ENCODE measurements around the gene HOXB13.

Gene HOXB13

DNA sequence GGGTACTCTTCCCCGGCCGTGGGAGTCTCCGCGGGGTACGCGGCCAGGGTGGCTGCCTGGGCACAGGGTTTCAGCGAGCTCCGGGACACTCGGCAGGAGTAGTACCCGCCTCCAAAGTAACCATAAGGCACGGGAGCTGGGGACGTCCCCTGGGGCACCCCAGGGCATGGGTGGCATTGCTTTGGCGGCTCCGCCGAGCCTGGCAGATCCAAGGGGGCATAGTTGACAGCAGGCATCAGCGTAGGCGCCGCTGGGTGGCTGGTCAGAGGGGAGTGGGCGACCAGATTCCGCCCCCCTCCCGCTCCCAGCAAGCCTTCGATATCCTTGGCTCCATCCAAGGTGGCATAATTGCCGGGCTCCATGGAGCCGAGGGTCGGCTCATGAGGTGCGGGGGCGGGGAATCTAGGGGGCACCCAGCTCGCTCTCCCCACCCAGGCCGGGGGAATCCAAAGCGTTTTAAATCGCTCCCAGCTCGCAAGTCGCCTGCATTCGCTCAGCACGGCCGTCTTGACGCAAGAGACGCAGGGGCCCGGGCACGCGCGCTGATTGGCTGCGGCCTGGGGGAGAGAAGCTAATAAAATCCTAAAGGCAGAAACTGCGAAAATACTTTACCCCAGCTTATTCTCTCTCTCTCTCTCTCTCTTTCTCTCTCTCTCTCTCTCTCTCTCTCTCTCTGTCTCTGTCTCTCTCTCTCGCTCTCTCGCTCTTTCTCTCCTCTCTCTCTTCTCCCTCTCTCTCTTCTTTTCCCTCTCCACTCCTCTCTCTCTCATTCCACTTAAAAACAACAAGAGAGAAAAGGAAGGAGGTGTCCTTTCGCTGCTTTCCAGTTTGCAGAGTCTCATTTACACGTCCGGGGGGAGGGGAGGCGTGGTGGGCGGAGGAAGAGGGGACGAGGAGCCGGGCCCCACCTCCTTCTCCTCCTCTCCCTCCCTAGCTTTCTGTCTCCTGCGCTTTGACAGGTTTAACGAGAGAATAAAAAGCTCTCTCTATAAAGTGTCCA lies at the start of gene HOXB13:
TSS of gene HOXB13 (minus strand) at position 519 of the 1,000 bp plus-strand sequence. CDS start at position 362, 157 bp downstream.
- peak; percentile 60 for DNase-seq (ENCODE audit: low read depth)

DNA sequence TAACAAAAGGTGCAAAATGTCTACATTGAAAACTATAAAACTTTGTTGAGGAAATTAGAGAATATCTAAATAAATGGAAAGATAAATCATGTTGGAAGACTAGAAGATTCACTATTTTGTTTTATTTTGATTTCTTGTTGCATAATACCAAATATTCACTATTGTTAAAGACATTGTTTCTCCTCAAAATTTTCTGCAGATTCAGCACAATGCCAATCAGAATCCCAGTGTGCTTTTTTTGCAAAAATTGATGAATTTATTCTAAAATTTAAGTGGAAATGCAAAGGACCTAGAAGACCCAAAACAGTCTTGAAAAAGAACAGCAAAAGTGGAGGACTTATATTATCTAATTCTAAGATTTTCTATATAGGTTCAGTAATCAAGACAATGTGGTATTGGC lies 48.1 kb upstream of the HOXB13 start:
- no peak for DNase-seq (ENCODE audit: low read depth)

DNA sequence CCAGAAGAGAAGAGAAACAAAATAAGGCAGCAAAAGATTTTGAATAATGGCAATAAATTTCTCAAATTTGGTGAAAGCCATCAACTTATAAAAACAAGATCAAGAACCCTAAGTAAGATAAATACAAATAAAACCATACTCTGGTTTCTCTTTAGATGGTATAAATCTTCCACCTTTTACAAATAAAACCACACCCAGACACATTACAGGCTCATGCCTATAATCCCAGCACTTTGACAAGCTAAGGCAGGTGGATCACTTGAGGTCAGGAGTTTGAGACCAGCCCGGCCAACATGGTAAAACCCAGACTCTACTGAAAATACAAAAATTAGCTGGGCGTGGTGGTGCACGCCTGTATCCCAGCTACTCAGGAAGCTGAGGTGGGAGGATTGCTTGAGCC lies 44.7 kb upstream of the HOXB13 start:
- no peak for DNase-seq (ENCODE audit: low read depth)

DNA sequence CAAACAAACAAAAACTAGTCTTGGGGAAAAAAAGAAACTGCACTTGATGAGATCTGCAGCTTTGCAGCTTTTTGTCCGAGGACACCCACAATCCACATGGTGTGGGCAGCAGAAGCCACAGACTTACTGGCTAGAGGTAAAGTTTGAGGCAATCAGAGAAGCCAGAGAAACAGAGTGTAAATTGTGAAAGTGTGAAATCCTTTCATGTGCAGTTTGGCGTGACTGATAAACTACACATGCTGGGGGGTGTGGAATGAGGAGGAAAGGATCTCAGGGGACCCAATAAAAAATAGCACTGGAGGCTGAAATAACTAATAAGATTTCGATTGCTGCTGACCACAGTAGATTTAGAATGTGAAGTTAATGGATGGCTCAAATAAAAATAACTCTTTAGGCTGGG lies 42.4 kb upstream of the HOXB13 start:
- DNase-seq (ENCODE audit: low read depth), result no peak

DNA sequence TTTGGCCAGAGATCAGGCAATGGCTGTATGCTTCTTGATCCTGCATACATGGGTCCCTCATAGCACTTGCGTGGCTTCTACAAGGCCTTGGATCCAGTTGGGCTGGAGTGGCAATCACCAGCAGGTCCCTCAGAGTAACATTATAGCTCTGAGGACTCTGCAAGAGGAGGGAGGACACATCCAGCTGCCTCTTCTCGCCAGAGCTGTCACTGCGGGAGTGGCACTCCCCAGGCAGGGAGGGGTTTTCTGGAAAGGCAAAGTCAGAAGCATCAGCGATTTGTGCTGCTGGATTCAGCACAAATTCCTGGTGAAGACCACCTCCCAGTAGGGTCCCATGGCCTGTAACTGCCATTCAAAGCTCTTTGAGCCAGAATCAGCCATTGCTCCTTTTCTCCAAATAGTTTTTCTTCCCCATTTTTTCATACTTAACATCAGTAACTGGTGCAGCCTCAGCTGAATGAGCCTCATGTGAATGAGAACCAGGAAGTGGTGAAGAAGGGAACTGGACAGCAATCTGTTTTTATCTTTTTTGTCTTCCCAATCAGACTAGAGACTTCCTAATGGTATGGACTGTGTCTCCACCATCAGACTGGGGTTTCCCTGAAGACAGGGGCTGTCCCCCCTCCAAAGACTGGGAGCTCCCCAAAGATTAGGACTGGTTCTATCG lies 40.6 kb upstream of the HOXB13 start:
- DNase-seq (ENCODE audit: low read depth), result no peak

DNA sequence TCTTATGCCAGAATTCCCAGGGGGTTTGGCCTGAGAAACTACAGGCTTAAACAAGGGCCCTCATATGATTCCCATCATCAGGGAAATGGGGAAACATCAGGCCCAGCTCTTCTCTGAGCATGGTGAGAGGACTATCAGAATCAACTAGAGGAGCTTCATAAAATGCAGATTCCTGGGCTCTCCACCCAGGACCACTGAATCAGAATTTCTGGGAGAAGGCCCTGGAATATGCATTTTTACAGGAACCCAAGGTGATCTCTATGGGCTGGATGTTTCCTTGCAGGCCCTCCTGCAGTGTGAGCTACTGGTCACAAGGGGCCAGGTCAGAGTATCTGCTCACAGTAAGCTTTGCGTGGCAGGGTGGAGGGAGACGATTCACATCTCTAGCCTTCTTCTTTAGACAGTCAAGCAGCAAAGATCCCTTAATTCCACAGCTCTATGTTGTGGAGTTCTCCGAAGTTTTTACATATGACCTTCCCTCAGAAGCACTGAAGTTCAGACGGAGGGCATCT lies 38.8 kb upstream of the HOXB13 start:
- DNase-seq (ENCODE audit: low read depth), result no peak

DNA sequence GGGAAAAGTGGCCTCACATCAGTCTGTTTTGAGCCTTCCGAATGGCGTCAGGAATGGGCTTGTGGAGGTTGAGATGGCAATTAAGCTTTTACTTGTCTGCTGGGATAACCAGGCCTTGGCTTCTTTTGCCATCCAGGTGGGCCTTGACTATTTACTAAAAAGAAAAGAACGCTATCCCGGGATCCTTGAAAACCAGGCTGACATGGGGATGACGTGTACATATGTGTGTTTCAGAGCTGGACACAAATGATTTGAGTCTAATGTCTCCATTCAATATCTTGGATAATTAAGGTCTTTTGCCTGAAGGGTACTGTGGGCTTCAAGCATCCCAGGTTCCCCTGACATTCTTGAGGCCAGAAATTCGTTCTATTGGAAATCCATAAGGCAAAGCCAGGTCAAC lies 32.6 kb upstream of the HOXB13 start:
- no peak for DNase-seq (ENCODE audit: low read depth)

DNA sequence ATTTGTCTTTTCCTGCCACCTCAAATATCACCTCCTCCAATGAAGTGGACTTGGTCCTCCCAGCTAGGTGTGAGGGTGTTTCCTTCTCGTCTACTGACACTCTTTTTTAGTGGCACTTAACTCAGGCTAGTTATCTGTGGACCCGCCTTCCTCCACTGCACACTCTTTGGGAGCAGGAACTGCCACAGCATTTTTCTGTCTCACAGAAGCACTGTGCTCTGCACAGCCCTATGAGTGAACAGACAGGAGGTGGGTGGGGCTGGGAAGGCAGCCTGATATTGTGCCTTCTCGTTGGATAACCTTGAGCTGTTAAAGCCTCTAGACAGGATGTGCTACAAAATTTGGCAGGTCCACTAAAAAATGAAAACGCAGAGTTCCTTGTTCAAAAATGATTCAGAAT lies 31.9 kb upstream of the HOXB13 start:
- no peak for DNase-seq (ENCODE audit: low read depth)

DNA sequence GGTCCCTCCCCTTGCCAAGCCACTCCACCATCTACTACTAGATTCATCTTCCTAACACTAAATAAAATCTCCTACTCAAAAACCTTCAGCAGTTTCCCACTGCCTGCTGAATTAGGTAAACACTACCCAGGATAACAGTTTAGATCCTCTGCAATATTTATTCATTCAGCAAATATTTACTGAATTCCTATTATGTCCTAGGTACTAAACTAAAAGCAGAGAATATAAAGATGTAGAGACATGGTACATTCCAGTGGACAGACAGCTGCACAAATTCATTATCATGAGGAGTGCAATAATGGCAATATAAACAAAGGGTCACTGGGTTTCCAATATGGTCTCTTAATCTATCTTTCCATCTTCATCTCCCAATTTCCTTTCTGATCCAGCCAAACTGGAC lies 30.7 kb upstream of the HOXB13 start:
- no peak for DNase-seq (ENCODE audit: low read depth)

DNA sequence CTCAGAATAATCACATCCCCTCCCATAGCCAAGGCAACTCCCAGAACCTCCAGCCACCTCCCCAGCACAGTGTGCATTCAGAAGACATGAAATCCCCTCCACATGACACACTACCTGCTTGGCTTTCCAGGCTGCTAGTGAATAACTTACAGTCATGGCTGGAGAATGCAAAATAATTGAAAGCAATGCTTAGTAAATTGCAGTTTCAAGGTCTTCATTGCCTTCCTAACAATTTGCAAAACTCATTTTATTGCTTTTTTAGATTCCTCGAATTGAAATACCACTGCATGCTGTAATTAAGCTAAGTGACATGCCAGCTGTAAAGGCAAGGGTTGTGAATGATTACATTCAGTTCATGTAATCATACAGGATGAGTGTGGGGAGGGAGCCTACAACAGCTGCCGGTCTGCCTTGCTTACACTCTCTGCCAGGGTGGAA lies 29.0 kb upstream of the HOXB13 start:
- DNase-seq (ENCODE audit: low read depth), result peak; percentile 56

DNA sequence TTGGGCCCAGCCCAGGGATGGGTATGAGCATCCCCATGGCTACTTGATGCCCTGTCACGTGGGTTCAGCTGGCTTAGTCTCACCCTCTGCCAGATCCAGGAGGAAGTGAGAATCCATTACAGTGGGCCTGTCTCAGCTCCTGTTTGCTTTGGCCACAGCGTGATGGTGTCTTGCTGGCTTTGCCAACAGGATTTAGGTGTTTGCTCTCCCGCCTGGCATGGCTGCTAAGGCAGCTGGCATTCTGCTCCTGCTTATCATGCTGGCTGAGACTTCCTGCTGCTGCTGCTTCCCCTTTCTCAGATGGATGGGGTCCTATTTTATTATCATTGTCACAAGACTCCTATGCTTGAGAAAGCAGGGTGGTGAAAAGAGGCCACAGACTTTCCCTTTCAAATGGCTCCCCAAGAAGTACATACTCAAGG lies 28.3 kb upstream of the HOXB13 start:
- no peak for DNase-seq (ENCODE audit: low read depth)

DNA sequence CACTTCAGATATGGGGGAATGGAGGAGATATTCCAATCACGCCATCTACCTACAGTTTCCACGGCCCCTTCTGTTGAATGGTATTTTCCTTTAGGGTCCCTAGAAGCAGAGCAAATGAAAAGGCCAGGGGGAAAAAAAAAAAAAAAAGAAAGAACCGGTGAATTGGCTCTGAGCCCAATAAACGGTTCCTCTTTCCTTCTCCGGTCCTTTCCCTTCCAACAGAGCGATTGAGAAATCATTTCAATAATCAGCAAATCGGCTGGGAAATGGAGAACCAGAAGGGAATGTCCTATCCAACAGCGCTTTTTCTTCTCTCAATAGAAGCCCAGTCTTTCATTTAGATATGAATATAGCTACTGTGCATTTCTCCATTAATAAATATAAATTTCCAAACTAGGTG lies 26.8 kb upstream of the HOXB13 start:
- DNase-seq (ENCODE audit: low read depth), result no peak

DNA sequence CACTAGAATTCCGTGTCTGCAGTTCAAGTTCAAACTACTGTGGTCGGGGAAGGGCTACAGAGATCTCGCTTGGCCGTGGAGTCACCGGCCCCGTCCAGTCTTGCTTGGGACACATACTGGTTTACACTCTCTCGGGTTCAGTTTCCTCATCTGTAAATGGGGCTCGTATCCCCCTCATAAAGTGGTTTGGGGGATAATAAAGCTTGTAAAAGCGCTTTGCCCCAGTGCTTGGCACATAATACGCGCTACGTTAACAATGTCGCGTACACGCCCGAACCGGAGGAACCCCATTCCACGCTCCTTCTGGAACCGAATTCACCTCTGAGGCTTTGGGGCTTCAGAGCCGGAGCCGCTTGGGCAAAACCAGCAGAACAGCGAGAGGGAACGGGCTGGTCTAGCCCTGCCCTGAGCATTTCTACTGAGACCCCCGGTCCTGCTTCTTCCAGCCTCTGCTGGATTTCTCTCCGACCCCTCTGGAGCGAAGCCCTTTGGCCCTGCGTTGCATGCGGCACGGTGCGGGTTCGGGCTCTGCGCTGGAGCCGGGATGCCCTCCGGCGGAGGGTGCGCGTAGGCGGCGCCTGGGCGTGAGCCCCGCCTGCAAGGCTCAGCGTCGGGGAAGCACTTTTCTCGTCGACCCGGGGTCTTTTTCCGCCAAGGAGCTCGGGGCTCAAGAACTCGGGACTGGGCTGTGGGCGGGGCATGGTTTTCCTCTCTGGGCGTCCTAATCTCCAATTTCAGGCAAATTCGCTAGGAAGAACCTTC lies 26.1 kb upstream of the HOXB13 start:
- DNase-seq (ENCODE audit: low read depth), result no peak

DNA sequence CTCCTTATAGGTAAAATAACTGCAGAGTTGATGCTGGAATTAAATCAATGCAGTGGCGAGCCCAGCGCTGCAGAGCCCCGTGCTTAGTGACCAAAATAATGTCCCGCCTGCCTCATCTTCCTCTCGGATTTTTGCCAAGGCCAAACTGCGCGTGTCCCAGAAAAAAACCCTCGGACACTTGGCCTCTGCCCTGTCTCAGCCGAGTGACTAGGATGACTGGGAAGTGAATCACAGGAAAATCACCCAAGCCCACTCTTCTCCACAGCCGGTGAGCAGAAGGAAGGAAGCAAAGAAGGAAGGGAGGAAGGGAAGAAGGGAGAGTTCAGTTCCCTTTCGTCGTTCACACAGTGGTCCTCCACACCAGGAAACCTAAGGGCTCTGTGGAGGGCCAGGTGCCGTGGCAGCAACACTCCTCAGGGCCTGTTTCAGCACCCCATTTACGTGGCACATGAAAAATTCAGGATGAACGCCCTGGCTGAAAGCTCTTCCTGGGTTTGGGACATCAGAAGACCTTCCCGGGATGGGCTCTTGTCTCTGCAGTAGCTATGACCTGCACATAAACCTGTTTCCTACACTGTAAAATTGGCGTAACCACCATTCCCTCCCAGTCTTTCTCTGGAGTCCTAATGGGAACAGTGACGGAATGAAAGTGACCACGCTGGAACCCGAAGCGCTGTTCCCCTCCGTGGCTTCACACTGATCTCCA lies 25.4 kb upstream of the HOXB13 start:
- peak; percentile 48 for DNase-seq (ENCODE audit: low read depth)

DNA sequence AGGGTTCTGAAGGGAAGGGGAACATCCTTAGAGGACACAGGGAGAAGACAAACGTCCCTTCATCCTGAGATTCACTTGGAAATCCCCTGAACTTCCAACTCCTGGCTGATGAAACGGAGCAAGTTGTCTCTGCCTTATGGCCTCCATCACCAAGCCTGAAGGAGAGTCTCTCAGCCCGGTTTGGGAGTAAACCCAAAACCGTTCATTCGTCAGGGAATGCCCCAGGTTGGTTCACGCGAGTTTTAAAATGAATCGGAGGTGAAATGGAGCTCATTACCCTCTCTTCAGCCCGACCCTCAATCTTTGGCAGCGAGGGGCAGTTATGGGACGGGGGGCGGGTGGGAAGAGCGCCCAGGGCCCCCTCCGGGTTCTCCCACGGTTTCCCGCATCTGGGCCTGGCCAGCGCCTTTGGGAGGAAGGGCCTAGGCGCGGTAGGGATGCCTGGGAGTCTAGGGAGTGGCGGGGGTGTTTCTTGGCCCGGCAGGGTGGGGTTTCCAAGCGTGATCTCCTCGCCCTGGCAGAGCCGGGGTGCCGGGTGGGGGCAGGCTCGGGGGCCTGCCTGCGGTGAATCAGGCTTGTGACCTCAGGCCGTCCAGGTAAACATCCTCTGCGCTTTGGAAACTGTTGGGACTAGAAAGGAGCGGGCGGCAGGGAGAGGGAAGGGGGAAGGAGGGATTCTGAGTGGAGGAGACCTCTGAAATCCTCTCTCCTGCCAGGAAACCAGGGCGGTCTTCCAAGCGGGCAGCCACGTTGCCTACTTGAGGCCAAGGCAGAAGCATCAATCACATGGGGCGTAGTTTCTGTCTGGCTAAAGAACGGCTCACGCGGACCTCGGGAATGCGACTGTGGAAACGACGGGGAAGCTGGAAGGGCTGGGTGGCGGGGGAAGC lies 24.1 kb upstream of the HOXB13 start:
- DNase-seq (ENCODE audit: low read depth), result no peak

DNA sequence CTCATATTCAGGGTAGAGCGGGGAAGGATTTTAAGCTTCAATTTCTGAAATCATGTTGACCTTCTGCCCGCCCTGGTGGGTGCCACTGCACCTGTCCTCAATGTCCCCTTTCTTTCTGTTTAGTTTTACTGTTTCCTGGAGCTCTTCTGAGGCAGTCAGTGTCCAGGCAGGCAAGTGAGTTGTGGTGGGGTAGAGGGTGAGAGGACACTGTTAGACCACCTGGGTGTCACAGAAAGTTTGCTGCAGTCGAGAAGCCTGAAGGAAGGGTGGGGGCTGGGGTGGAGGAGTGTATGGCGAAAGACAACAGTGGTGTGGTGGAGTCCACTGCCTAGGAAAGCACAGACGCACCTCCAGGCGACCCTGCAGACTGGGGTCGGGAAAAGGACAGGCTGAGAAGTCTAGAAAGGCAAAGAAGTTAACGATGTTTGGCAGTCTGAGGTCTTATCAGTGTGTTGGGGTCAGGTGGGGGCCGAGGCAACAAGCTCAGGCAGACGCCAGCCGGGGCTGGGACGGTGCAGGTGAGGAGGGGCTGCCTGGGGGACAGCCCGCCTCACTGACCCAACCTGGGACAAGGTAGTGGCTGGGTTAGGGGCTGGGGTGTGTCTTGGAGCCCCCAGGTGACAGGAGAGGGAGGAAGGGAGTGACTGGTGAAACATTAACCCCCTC lies 23.3 kb upstream of the HOXB13 start:
- no peak for DNase-seq (ENCODE audit: low read depth)

DNA sequence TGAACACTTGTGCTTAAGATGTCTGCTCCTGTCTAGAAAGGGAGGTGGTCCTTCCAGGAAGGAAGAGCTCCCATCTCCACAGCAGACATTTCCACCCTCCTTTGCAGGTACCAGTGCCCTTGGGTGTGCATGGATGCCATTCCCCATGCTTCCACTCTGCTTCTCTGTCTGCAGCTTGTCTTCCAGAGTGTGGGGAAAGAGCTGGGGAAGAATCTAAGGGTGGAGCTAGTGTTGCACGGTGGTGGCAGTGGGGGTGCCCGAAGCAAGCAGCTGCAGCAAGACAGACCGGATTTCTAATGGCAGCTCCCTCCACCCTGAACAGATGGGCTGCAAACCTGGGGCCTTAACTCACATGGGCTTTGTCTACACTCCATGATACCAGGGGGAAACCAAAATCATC lies 22.6 kb upstream of the HOXB13 start:
- DNase-seq (ENCODE audit: low read depth), result no peak

DNA sequence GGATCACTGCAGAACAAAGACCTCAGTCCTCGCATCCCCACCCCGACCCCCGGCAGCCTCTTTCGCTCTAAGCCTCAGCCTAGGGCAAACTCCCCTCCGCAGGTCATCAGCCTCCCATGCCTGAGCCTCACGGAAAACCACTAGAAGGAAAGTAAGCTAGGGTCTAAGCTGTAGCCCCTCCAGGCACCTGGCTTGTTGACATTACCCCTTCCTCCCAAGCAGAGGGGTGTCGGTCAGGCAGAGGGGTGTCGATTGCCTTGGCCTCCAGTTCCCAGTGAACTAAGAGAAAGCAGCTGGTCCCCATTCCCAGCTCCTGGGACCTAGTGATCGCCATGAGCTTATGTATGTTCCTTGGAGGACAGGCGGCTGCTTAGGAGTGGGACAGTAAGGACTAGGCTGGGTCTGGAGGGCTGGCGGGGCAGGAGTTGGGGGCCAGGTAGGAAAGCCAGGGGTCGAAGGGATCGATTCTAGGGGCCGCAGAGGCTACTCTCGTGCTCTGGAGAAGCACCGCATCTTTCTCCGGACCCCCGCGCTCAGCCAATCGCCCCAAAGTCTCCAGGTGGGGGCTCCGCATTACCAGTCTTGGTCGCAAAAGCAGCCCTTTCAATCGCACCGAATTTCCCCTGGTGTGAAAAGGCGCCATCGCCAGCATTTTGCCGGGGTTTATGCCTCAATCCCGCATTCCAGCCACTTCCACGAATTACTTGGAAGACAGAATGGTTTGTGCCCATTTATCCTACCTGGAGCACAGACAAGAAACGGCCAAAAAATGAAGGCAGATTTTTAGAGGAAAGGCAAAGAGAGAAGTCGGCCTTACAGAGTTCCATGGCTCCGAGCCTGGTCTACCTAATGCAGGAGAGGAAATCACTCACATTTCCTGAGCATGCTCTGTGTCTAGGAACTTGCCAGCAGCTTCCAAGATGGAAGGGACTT lies 21.3 kb upstream of the HOXB13 start:
- DNase-seq (ENCODE audit: low read depth), result no peak
